PC-3 (cell line): ENCODE data around the gene NIPSNAP3A. TPM values are rescaled to one million over a fixed set of nuclear protein-coding genes. Genes with fewer than 3 reads are reported as not detected.

Source experiments
- ATAC-seq: fragments of 200-7000 bp; cut with Tn5 transposase; 2 replicates; pipeline ENCODE4 v1.9.1; 2020; ENCODE audit warnings: mild to moderate bottlenecking, moderate library complexity
- BruUV-seq: library from RNA; stranded (reverse); fragments of 400-500 nt; replicated peaks from 2 replicates; lab custom pipeline; 2021; lab: Mats Ljungman, UMichigan
- CTCF ChIA-PET: fragments of 300-600 bp; sonication (Branson Sonifier 250); formaldehyde crosslinking; loops from one replicate; lab custom pipeline; 2022; ENCODE audit warnings: antibody characterized with exemption; lab: Charles Lee
- POLR2A ChIA-PET: fragments of 300-600 bp; sonication (Branson Sonifier 250); formaldehyde crosslinking; loops from one replicate; lab custom pipeline; 2022; ENCODE audit warnings: antibody characterized with exemption; ENCODE audit not compliant: unreplicated experiment; lab: Charles Lee
- DNase-seq: peaks from one replicate; pipeline ENCODE4 v3.0.0-alpha.2; 2015
- H2AFZ ChIP-seq: fragments of 300-600 bp; sonication (generic); 2 replicates; pipeline ENCODE4 v1.6.0; 2016; ENCODE audit warnings: antibody characterized with exemption, low read length
- H3F3A ChIP-seq: fragments of 300-600 bp; sonication (generic); one replicate; pipeline ENCODE4 v1.6.0; 2017; ENCODE audit warnings: antibody characterized with exemption, low read length, control low read depth, mild to moderate bottlenecking; ENCODE audit not compliant: unreplicated experiment
- H3K27ac ChIP-seq: fragments of 300-600 bp; sonication (generic); 2 replicates; pipeline ENCODE4 v1.5.1; 2016; ENCODE audit warnings: mild to moderate bottlenecking, low read length
- H3K27me3 ChIP-seq: fragments of 300-600 bp; sonication (generic); 2 replicates; pipeline ENCODE4 v1.6.1; 2016; ENCODE audit warnings: low read length, mixed read lengths
- H3K36me3 ChIP-seq: fragments of 300-600 bp; sonication (generic); 2 replicates; pipeline ENCODE4 v1.6.1; 2016; ENCODE audit warnings: low read depth, mixed run types, low read length, mixed read lengths
- H3K4me1 ChIP-seq: fragments of 300-600 bp; sonication (generic); 2 replicates; pipeline ENCODE4 v1.5.1; 2016; ENCODE audit warnings: low read length; ENCODE audit not compliant: insufficient read depth
- H3K4me2 ChIP-seq: fragments of 300-600 bp; sonication (generic); 2 replicates; pipeline ENCODE4 v1.6.0; 2016; ENCODE audit warnings: low read length
- H3K4me3 ChIP-seq: fragments of 300-600 bp; sonication (generic); 2 replicates; pipeline ENCODE4 v1.5.1; 2016; ENCODE audit warnings: mild to moderate bottlenecking, low read length, mixed read lengths
- H3K79me2 ChIP-seq: fragments of 300-600 bp; sonication (generic); 2 replicates; pipeline ENCODE4 v1.6.1; 2017; ENCODE audit warnings: low read length, mixed read lengths
- H3K9ac ChIP-seq: fragments of 300-600 bp; sonication (generic); 2 replicates; pipeline ENCODE4 v1.6.0; 2016; ENCODE audit warnings: mild to moderate bottlenecking, low read length
- H3K9me2 ChIP-seq: fragments of 300-600 bp; sonication (generic); replicated peaks from 2 replicates; pipeline ENCODE4 v1.6.1; 2016; ENCODE audit warnings: mixed run types, low read length, mixed read lengths
- H3K9me3 ChIP-seq: fragments of 300-600 bp; sonication (generic); 2 replicates; pipeline ENCODE4 v1.6.1; 2016; ENCODE audit warnings: low read length, mixed read lengths
- H4K20me1 ChIP-seq: fragments of 300-600 bp; sonication (generic); 2 replicates; pipeline ENCODE4 v1.6.1; 2016; ENCODE audit warnings: low read length, mixed read lengths
- CTCF ChIP-seq: fragments of 300-600 bp; sonication (generic); conservative IDR thresholded peaks from 2 replicates; pipeline ENCODE4 v1.5.1; 2017; ENCODE audit warnings: antibody characterized with exemption, low read depth, mild to moderate bottlenecking, low read length
- EZH2 ChIP-seq: fragments of 300-600 bp; sonication (generic); IDR thresholded peaks from one replicate; pipeline ENCODE4 v1.6.1; 2017; ENCODE audit warnings: antibody characterized with exemption, mild to moderate bottlenecking, low read length; ENCODE audit not compliant: unreplicated experiment
- EZH2phosphoT487 ChIP-seq: fragments of 300-600 bp; sonication (generic); IDR thresholded peaks from 2 replicates; pipeline ENCODE4 v1.6.1; 2018; ENCODE audit warnings: mild to moderate bottlenecking, antibody characterized with exemption, low read length, borderline replicate concordance
- intact Hi-C: fragments of 100-400 bp; cut with micrococcal nuclease; formaldehyde crosslinking; loops from 2 replicates; pipeline ENCODE4 v1.9.0; 2023
- total RNA-seq: library from RNA; depleted of rRNA; stranded (reverse); fragments of >200 nt; gene quantifications from 2 replicates; pipeline ENCODE4 v1.2.3, GENCODE V29; 2014

NIPSNAP3A gene
- total RNA-seq, 1 experiment from 2014 or later = 9.1 TPM

- POLR2A ChIA-PET = no interaction called here
- H3K36me3 ChIP-seq = no peaks in the 10 kb centered on the region
- no peaks in the 10 kb centered on the region for H3F3A ChIP-seq
- BruUV-seq = no TSS peak
- no peak overlapping the region for H2AFZ ChIP-seq
- H4K20me1 ChIP-seq = no peaks in the 10 kb centered on the region
- H3K9ac ChIP-seq = no peak overlapping the region
- H3K4me3 ChIP-seq = no peak overlapping the region
- no peak for ATAC-seq
- no peak for DNase-seq
- no peaks in the 10 kb centered on the region for H3K79me2 ChIP-seq
- no peaks in the 10 kb centered on the region for H3K9me3 ChIP-seq
- H3K9me2 ChIP-seq = no peaks in the 10 kb centered on the region
- intact Hi-C loops = no loop called here
- peaks cover 12% of the 10 kb centered on the region; the same call in 1 of the 2 replicates for H3K4me1 ChIP-seq
- CTCF ChIA-PET = no interaction called here
- no peak for TF ChIP-seq EZH2
- TF ChIP-seq EZH2phosphoT487 = no peak
- no peak for TF ChIP-seq CTCF
- H3K27me3 ChIP-seq = no peaks in the 10 kb centered on the region
- H3K27ac ChIP-seq = no peak overlapping the region
- H3K4me2 ChIP-seq = no peak overlapping the region
Observed at GRCh38 chr9:104769655-104770054, 22.2 kb downstream of the NIPSNAP3A start.

- intact Hi-C loops = no loop called here
- no peaks in the 10 kb centered on the region for H3K27me3 ChIP-seq
- H3K4me3 ChIP-seq = no peak overlapping the region
- no peaks in the 10 kb centered on the region for H3F3A ChIP-seq
- TF ChIP-seq EZH2 = no peak
- no peak for TF ChIP-seq EZH2phosphoT487
- TF ChIP-seq CTCF = no peak
- H3K9me3 ChIP-seq = no peaks in the 10 kb centered on the region
- POLR2A ChIA-PET = interaction anchor here (0.7 kb wide), 1 partner anchor 678 kb away, joined by 8 read pairs; no protein-coding TSS in a partner anchor
- H3K36me3 ChIP-seq = no peaks in the 10 kb centered on the region
- H3K9ac ChIP-seq = no peak overlapping the region
- H3K4me2 ChIP-seq = no peak overlapping the region
- no peaks in the 10 kb centered on the region for H3K79me2 ChIP-seq
- H2AFZ ChIP-seq = no peak overlapping the region
- no TSS peak for BruUV-seq
- DNase-seq (no peak), ATAC-seq (no peak)
- no peaks in the 10 kb centered on the region for H3K4me1 ChIP-seq
- H3K9me2 ChIP-seq = no peaks in the 10 kb centered on the region
- CTCF ChIA-PET = no interaction called here
- no peak overlapping the region for H3K27ac ChIP-seq
- no peaks in the 10 kb centered on the region for H4K20me1 ChIP-seq
Observed at GRCh38 chr9:104772714-104773510, 25.4 kb downstream of the NIPSNAP3A start.

- no peak for ATAC-seq
- POLR2A ChIA-PET = no interaction called here
- TF ChIP-seq EZH2 (no peak), CTCF (no peak), EZH2phosphoT487 (no peak)
Observed at GRCh38 chr9:104774132-104774531, 26.6 kb downstream of the NIPSNAP3A start.

More at GRCh38 chr9:104774132-104774531, 26.6 kb downstream of the NIPSNAP3A start:
- no peaks in the 10 kb centered on the region for H3F3A ChIP-seq
- H3K4me2 ChIP-seq = no peak overlapping the region
- no peak overlapping the region for H3K9ac ChIP-seq
- CTCF ChIA-PET = no interaction called here
- H3K79me2 ChIP-seq = no peaks in the 10 kb centered on the region
- no peaks in the 10 kb centered on the region for H3K9me2 ChIP-seq
- no peaks in the 10 kb centered on the region for H4K20me1 ChIP-seq
- intact Hi-C loops = no loop called here
- H2AFZ ChIP-seq = no peak overlapping the region
- no peaks in the 10 kb centered on the region for H3K9me3 ChIP-seq
- H3K36me3 ChIP-seq = no peaks in the 10 kb centered on the region
- no peaks in the 10 kb centered on the region for H3K4me1 ChIP-seq
- H3K27me3 ChIP-seq = no peaks in the 10 kb centered on the region
- no peak for DNase-seq
- no peak overlapping the region for H3K4me3 ChIP-seq
- no TSS peak for BruUV-seq
- no peak overlapping the region for H3K27ac ChIP-seq
